HCT116 (cell line): ENCODE measurements around the gene HIVEP3. TPM values are rescaled to one million over a fixed set of nuclear protein-coding genes. Genes with fewer than 3 reads are reported as not detected.

Experiments
- ATAC-seq: fragments of 200-7000 bp; cut with Tn5 transposase; 2 replicates; pipeline ENCODE4 v1.9.1; 2020; ENCODE audit warnings: mild to moderate bottlenecking, moderate library complexity
- BruUV-seq: library from RNA; stranded (reverse); fragments of 400-500 nt; replicated peaks from 2 replicates; lab custom pipeline; 2021; lab: Mats Ljungman, UMichigan
- CTCF ChIA-PET: fragments of 300-600 bp; sonication (Branson Sonifier 250); formaldehyde crosslinking; loops from one replicate; lab custom pipeline; 2021; ENCODE audit warnings: antibody characterized with exemption; lab: Charles Lee
- POLR2A ChIA-PET: fragments of 300-600, 350-600 bp; sonication (Branson Sonifier 250); formaldehyde crosslinking; loops from one replicate; lab custom pipeline; 2021; ENCODE audit warnings: antibody characterized with exemption; lab: Charles Lee
- RAD21 ChIA-PET, 2 experiments: fragments of 300-600 bp; sonication (Branson Sonifier 250); formaldehyde crosslinking; loops; one replicate each; lab custom pipeline; 2023; ENCODE audit warnings: low total read pairs in 2 of 2; ENCODE audit not compliant: uncharacterized antibody in 2 of 2, unreplicated experiment in 2 of 2, low non-redundant PET in 1 of 2; lab: Charles Lee
- DNase-seq: peaks from one replicate; pipeline ENCODE4 v3.0.0-alpha.2; 2010; ENCODE audit warnings: low read depth, low spot score
- H2AFZ ChIP-seq: fragments of 200-600 bp; shearing (Covaris generic), sonication (generic); 2 replicates; pipeline ENCODE4 v1.6.1; 2017; ENCODE audit warnings: low read depth, mixed run types, mixed read lengths, antibody characterized with exemption, low read length; ENCODE audit not compliant: poor library complexity, severe bottlenecking
- H3K27ac ChIP-seq: 2 replicates; pipeline ENCODE4 v1.5.1; 2012; ENCODE audit warnings: low read depth, low read length
- H3K27me3 ChIP-seq: fragments of 200-600 bp; sonication (generic); 2 replicates; pipeline ENCODE4 v1.6.1; 2016; ENCODE audit warnings: mixed run types, low read length, mixed read lengths; ENCODE audit not compliant: insufficient read depth
- H3K36me3 ChIP-seq, 2 experiments: fragments of 200-500 bp in 1 of 2; fragments of 200-600 bp in 1 of 2; sonication (Bioruptor generic) in 1 of 2; sonication (generic) in 1 of 2; 2 replicates each; pipeline versions ENCODE4 v1.5.1 to v1.6.1; 2014 to 2016; ENCODE audit warnings: low read length in 2 of 2, inconsistent platforms in 1 of 2, mixed read lengths in 1 of 2, mixed run types in 1 of 2; ENCODE audit not compliant: insufficient read depth in 2 of 2, control insufficient read depth in 1 of 2
- H3K4me1 ChIP-seq, 2 experiments: fragments of 200-600 bp in 1 of 2; sonication (generic) in 1 of 2; 2 replicates each; pipeline versions ENCODE4 v1.5.1 to v1.6.1; 2012 to 2017; ENCODE audit warnings: low read length in 2 of 2, inconsistent platforms in 1 of 2, mild to moderate bottlenecking in 1 of 2, mixed read lengths in 1 of 2, mixed run types in 1 of 2, moderate library complexity in 1 of 2; ENCODE audit not compliant: insufficient read depth in 2 of 2, control insufficient read depth in 1 of 2
- H3K4me2 ChIP-seq: fragments of 200-600 bp; sonication (generic); 2 replicates; pipeline ENCODE4 v1.6.1; 2017; ENCODE audit warnings: mixed run types, low read length, mixed read lengths
- H3K4me3 ChIP-seq, 2 experiments: fragments of 200-600 bp in 1 of 2; sonication (generic) in 1 of 2; replicated peaks in 1 of 2; 2 replicates each; pipeline ENCODE4 v1.5.1; 2011 to 2016; ENCODE audit warnings: low read length in 2 of 2, control low read depth in 1 of 2, low read depth in 1 of 2, mild to moderate bottlenecking in 1 of 2, mixed read lengths in 1 of 2, mixed run types in 1 of 2
- H3K79me2 ChIP-seq: fragments of 200-600 bp; sonication (generic); 2 replicates; pipeline ENCODE4 v1.6.1; 2017; ENCODE audit warnings: mild to moderate bottlenecking, mixed run types, low read length, moderate library complexity, mixed read lengths; ENCODE audit not compliant: insufficient read depth
- H3K9ac ChIP-seq: fragments of 200-600 bp; sonication (generic); 2 replicates; pipeline ENCODE4 v1.6.1; 2016; ENCODE audit warnings: low read length, mixed read lengths
- H3K9me2 ChIP-seq: fragments of 200-600 bp; sonication (generic), shearing (Covaris generic); 2 replicates; pipeline ENCODE4 v1.6.1; 2017; ENCODE audit warnings: mixed run types, mild to moderate bottlenecking, moderate library complexity; ENCODE audit not compliant: insufficient read depth
- H3K9me3 ChIP-seq, 2 experiments: fragments of 200-500 bp in 1 of 2; fragments of 200-600 bp in 1 of 2; sonication (Bioruptor generic) in 1 of 2; sonication (generic) in 1 of 2; 2 replicates each; pipeline ENCODE4 v1.6.1; 2014 to 2017; ENCODE audit warnings: low read length in 2 of 2, mixed read lengths in 2 of 2, inconsistent platforms in 1 of 2, low read depth in 1 of 2, mild to moderate bottlenecking in 1 of 2, mixed run types in 1 of 2, moderate library complexity in 1 of 2; ENCODE audit not compliant: control insufficient read depth in 1 of 2, insufficient read depth in 1 of 2
- H4K20me1 ChIP-seq: fragments of 200-600 bp; sonication (generic), shearing (Covaris generic); 2 replicates; pipeline ENCODE4 v1.6.1; 2017; ENCODE audit warnings: mixed run types, mild to moderate bottlenecking, moderate library complexity; ENCODE audit not compliant: insufficient read depth
- CEBPB ChIP-seq: IDR thresholded peaks from 2 replicates; pipeline ENCODE4 v1.6.1; 2012; ENCODE audit warnings: low read depth
- EGR1 ChIP-seq: IDR thresholded peaks from 2 replicates; pipeline ENCODE4 v1.6.1; 2012; ENCODE audit warnings: low read depth
- EZH2 ChIP-seq: fragments of 200-600 bp; sonication (generic); IDR thresholded peaks from 2 replicates; pipeline ENCODE4 v1.6.1; 2017; ENCODE audit warnings: antibody characterized with exemption, mixed run types
- EZH2phosphoT487 ChIP-seq: fragments of 200-600 bp; IDR thresholded peaks from 2 replicates; pipeline ENCODE4 v1.6.1; 2018; ENCODE audit warnings: antibody characterized with exemption, borderline replicate concordance
- FOSL1 ChIP-seq: IDR thresholded peaks from 2 replicates; pipeline ENCODE4 v1.6.1; 2012; ENCODE audit warnings: low read depth
- JUND ChIP-seq: IDR thresholded peaks from 2 replicates; pipeline ENCODE4 v1.6.1; 2012
- POLR2A ChIP-seq: IDR thresholded peaks from 2 replicates; pipeline ENCODE4 v1.7.0; 2011; ENCODE audit warnings: borderline replicate concordance; ENCODE audit not compliant: insufficient read depth, insufficient read length; ENCODE audit errors: extremely low read depth
- RAD21 ChIP-seq: IDR thresholded peaks from 2 replicates; pipeline ENCODE4 v1.6.1; 2012; ENCODE audit warnings: low read depth, mild to moderate bottlenecking
- TCF7L2 ChIP-seq: IDR thresholded peaks from 2 replicates; pipeline ENCODE4 v1.7.0; 2011; ENCODE audit warnings: borderline replicate concordance, inconsistent platforms; ENCODE audit not compliant: insufficient read depth, insufficient read length; ENCODE audit errors: extremely low read depth
- YY1 ChIP-seq: IDR thresholded peaks from 2 replicates; pipeline ENCODE4 v1.6.1; 2011; ENCODE audit warnings: low read length, low read depth, moderate library complexity, mild to moderate bottlenecking; ENCODE audit not compliant: insufficient replicate concordance; ENCODE audit errors: extremely low read depth
- intact Hi-C: fragments of 100-400 bp; cut with micrococcal nuclease; formaldehyde crosslinking; loops from 2 replicates; pipeline ENCODE4 v1.10.0; 2022
- total RNA-seq: library from RNA; stranded (reverse); gene quantifications from one replicate; pipeline ENCODE4 v1.2.1, GENCODE V29; 2021; ENCODE audit not compliant: unreplicated experiment
- TF ChIP-seq, protein P1 (sequence below): IDR thresholded peaks from 2 replicates; pipeline ENCODE4 v1.6.1; 2012; ENCODE audit warnings: low read depth
- TF ChIP-seq, protein P2 (sequence below): IDR thresholded peaks from 2 replicates; pipeline ENCODE4 v1.6.1; 2012
- TF ChIP-seq, protein P3 (sequence below): IDR thresholded peaks from 2 replicates; pipeline ENCODE4 v1.6.1; 2011; ENCODE audit warnings: mild to moderate bottlenecking, low read length, moderate library complexity; ENCODE audit not compliant: insufficient replicate concordance; ENCODE audit errors: extremely low read depth
- TF ChIP-seq, protein P4 (sequence below), 3 experiments: fragments of 200-600 bp in 1 of 3; sonication (generic) in 1 of 3; IDR thresholded peaks in 2 of 3; conservative IDR thresholded peaks in 1 of 3; 2 replicates each; pipeline ENCODE4 v1.5.1; 2012 to 2017; ENCODE audit warnings: low read depth in 2 of 3, low read length in 2 of 3, antibody characterized with exemption in 1 of 3, borderline replicate concordance in 1 of 3, control low read depth in 1 of 3, mild to moderate bottlenecking in 1 of 3, mixed read lengths in 1 of 3, mixed run types in 1 of 3, moderate library complexity in 1 of 3; ENCODE audit not compliant: insufficient read depth in 1 of 3

Gene HIVEP3
- total RNA-seq, 1 experiment from 2014 or later = 7.1 TPM

DNA sequence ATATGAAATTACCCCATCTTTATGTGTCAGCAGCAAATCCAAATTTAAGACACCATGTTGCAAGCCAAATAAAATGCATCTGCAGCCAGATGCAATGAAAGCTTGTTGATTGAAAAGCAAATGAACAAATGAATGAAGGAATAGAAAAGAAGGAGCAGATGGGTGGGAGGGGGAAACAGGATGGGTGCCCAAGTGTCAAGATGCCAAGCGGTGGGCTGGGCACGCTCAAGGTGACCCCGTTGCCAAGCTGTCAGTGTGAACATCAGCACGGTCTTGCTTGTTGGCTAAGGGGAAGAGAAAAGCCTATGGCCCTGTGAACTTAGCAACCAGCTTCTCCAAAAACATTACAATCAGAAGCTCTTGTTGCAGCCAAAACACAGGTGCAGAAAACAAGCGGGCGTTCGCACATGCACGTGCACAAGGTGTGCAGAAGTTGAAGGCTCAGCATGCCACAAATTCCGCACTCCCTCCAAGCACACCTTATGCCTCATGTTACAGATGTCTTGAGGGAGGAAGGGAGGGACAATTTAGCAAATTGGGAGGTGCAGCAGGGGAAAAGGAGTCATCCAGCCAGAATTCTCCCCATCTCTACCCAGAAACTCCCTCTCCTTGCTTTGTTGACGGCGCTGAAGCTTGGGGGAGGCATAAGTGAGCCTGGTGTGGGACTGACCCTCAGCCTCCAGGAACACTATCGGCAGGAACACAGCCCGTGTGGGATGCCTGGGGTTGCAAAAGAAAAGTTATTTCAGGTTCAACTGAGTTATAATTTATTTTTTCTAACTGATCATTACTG lies 62.4 kb downstream of the HIVEP3 start:
- ChIA-PET RAD21 (no interaction called here), CTCF (no interaction called here), POLR2A (no interaction called here)
- peak overlapping the region; percentile 9; the same call in 1 of the 2 replicates for H3K4me2 ChIP-seq
- intact Hi-C loops = no loop called here
- no peaks in the 10 kb centered on the region for H3K79me2 ChIP-seq
- no peaks in the 10 kb centered on the region for H4K20me1 ChIP-seq
- ATAC-seq (no peak), DNase-seq (no peak)
- TF ChIP-seq TCF7L2 = no peak
- TF ChIP-seq FOSL1 = no peak
- TF ChIP-seq, protein P1, sequence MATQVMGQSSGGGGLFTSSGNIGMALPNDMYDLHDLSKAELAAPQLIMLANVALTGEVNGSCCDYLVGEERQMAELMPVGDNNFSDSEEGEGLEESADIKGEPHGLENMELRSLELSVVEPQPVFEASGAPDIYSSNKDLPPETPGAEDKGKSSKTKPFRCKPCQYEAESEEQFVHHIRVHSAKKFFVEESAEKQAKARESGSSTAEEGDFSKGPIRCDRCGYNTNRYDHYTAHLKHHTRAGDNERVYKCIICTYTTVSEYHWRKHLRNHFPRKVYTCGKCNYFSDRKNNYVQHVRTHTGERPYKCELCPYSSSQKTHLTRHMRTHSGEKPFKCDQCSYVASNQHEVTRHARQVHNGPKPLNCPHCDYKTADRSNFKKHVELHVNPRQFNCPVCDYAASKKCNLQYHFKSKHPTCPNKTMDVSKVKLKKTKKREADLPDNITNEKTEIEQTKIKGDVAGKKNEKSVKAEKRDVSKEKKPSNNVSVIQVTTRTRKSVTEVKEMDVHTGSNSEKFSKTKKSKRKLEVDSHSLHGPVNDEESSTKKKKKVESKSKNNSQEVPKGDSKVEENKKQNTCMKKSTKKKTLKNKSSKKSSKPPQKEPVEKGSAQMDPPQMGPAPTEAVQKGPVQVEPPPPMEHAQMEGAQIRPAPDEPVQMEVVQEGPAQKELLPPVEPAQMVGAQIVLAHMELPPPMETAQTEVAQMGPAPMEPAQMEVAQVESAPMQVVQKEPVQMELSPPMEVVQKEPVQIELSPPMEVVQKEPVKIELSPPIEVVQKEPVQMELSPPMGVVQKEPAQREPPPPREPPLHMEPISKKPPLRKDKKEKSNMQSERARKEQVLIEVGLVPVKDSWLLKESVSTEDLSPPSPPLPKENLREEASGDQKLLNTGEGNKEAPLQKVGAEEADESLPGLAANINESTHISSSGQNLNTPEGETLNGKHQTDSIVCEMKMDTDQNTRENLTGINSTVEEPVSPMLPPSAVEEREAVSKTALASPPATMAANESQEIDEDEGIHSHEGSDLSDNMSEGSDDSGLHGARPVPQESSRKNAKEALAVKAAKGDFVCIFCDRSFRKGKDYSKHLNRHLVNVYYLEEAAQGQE = no peak
- TF ChIP-seq YY1 = no peak
- TF ChIP-seq EGR1 = no peak
- no peak for TF ChIP-seq EZH2phosphoT487
- TF ChIP-seq JUND = no peak
- TF ChIP-seq, protein P2, sequence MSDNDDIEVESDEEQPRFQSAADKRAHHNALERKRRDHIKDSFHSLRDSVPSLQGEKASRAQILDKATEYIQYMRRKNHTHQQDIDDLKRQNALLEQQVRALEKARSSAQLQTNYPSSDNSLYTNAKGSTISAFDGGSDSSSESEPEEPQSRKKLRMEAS = no peak
- TF ChIP-seq EZH2 = no peak
- no peak for TF ChIP-seq CEBPB
- TF ChIP-seq, protein P3, sequence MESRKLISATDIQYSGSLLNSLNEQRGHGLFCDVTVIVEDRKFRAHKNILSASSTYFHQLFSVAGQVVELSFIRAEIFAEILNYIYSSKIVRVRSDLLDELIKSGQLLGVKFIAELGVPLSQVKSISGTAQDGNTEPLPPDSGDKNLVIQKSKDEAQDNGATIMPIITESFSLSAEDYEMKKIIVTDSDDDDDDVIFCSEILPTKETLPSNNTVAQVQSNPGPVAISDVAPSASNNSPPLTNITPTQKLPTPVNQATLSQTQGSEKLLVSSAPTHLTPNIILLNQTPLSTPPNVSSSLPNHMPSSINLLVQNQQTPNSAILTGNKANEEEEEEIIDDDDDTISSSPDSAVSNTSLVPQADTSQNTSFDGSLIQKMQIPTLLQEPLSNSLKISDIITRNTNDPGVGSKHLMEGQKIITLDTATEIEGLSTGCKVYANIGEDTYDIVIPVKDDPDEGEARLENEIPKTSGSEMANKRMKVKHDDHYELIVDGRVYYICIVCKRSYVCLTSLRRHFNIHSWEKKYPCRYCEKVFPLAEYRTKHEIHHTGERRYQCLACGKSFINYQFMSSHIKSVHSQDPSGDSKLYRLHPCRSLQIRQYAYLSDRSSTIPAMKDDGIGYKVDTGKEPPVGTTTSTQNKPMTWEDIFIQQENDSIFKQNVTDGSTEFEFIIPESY = no peak
- TF ChIP-seq POLR2A = no peak
- TF ChIP-seq, protein P4, sequence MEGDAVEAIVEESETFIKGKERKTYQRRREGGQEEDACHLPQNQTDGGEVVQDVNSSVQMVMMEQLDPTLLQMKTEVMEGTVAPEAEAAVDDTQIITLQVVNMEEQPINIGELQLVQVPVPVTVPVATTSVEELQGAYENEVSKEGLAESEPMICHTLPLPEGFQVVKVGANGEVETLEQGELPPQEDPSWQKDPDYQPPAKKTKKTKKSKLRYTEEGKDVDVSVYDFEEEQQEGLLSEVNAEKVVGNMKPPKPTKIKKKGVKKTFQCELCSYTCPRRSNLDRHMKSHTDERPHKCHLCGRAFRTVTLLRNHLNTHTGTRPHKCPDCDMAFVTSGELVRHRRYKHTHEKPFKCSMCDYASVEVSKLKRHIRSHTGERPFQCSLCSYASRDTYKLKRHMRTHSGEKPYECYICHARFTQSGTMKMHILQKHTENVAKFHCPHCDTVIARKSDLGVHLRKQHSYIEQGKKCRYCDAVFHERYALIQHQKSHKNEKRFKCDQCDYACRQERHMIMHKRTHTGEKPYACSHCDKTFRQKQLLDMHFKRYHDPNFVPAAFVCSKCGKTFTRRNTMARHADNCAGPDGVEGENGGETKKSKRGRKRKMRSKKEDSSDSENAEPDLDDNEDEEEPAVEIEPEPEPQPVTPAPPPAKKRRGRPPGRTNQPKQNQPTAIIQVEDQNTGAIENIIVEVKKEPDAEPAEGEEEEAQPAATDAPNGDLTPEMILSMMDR (IDR thresholded peaks at IDR 0.05 in 2 of 3, conservative IDR thresholded peaks at IDR 0.05 in 1 of 3; ENCODE audit: borderline replicate concordance in 1 of 3, insufficient read depth in 1 of 3, low read depth in 2 of 3, low read length in 2 of 3) = no peak
- no peak for TF ChIP-seq RAD21
- H3K27ac ChIP-seq = no peak overlapping the region
- H3K4me1 ChIP-seq = peaks cover 24 to 26% of the 10 kb centered on the region in 2 experiments
- H3K9me2 ChIP-seq = no peaks in the 10 kb centered on the region
- no TSS peak for BruUV-seq
- H3K27me3 ChIP-seq = peaks cover 6% of the 10 kb centered on the region; the same call in 1 of the 2 replicates
- H3K36me3 ChIP-seq = no peaks in the 10 kb centered on the region
- H2AFZ ChIP-seq = no peak overlapping the region
- no peak overlapping the region for H3K4me3 ChIP-seq
- H3K9ac ChIP-seq = no peak overlapping the region
- H3K9me3 ChIP-seq = no peaks in the 10 kb centered on the region
